Thyroid gland (tissue), 4 donors: ENCODE measurements around the gene BET1L. TPM values are rescaled to one million over a fixed set of nuclear protein-coding genes. Genes with fewer than 3 reads are reported as not detected.
"Not testable (repeated sequence)": the region's sequence is repeated elsewhere in the genome, so short reads cannot be mapped to it uniquely, and the experiment has no call there.

Experiments used
- DNase-seq, 2 donors: peaks; one replicate each; pipeline ENCODE4 v3.0.0-alpha.2; 2019
- H3K27ac ChIP-seq, 3 donors: fragments of 200-600 bp; sonication (generic); 1 replicate in 2 of 3; 2 replicates in 1 of 3; pipeline ENCODE4 v1.5.1; 2016 to 2019; ENCODE audit warnings: mild to moderate bottlenecking in 1 of 3, moderate library complexity in 1 of 3
- H3K27me3 ChIP-seq: fragments of 200-600 bp; sonication (generic); one replicate; pipeline ENCODE4 v1.5.1; 2019
- H3K36me3 ChIP-seq, 2 donors: fragments of 200-600 bp; sonication (generic); one replicate each; pipeline ENCODE4 v1.5.1; 2016 to 2019
- H3K4me1 ChIP-seq, 2 donors: fragments of 200-600 bp; sonication (generic); one replicate each; pipeline ENCODE4 v1.5.1; 2017 to 2019
- H3K4me3 ChIP-seq, 3 donors: fragments of 200-600 bp; sonication (generic); replicated peaks in 1 of 3; 1 replicate in 2 of 3; 2 replicates in 1 of 3; pipeline ENCODE4 v1.5.1; 2016; ENCODE audit warnings: mild to moderate bottlenecking in 1 of 3
- H3K9me3 ChIP-seq: fragments of 200-600 bp; sonication (generic); one replicate; pipeline ENCODE4 v1.5.1; 2017
- POLR2A ChIP-seq, 2 donors: fragments of 450-650 bp; IDR thresholded peaks; one replicate each; pipeline ENCODE4 v1.6.1; 2017; ENCODE audit warnings: antibody characterized with exemption in 2 of 2, mild to moderate bottlenecking in 2 of 2, moderate library complexity in 1 of 2
- WGBS, 2 donors: methylation state at CpG; one replicate each; pipeline ENCODE4 v1.1.5; 2017; 5-methylcytosine and 5-hydroxymethylcytosine counted together
- intact Hi-C: fragments of 100-400 bp; cut with DNase I; formaldehyde crosslinking; loops from one replicate; pipeline ENCODE4 v1.15.1; 2023
- total RNA-seq, 4 donors: library from RNA; depleted of rRNA; stranded (reverse); fragments of >200 nt; gene quantifications; one replicate each; pipeline ENCODE4 v1.2.3, GENCODE V29; 2016
- TF ChIP-seq, protein P1 (sequence below), 6 experiments: fragments of 200-600 bp in 3 of 6; fragments of 450-650 bp in 3 of 6; sonication (generic) in 3 of 6; IDR thresholded peaks; one replicate each; pipeline ENCODE4 v1.5.1; 2016 to 2019; ENCODE audit warnings: antibody characterized with exemption in 6 of 6, mild to moderate bottlenecking in 2 of 6, inconsistent platforms in 1 of 6, moderate library complexity in 1 of 6

Gene BET1L
- total RNA-seq, 4 donors from 2014 or later, result 22.2 to 39.5 (median 33.8) TPM

DNA sequence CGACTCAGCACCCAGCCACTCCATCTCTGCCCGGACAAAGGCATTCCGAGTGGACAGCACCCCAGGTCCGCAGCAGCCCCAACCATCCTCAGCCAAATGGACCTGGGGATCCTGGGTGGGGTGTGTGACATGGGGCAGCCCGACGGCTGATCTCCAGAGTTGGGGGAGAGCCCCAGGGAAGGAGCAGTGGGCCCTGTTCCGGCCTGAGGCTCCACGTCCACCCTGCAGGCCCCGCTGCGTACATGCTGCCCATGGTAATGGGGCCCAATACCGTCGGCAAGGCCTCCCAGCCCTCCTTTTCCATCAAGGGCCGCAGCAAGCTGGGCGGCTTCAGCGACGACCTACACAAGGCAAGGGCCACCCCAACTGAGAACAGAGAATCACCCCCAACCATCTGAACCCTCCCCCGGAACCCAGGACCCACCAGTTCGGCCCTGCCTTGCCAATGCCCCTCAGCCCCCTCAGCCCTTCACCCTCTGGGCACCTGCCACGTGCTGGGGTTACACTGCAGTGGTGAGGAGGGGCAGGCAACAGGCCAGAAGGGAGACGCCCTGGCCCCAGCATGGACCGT, 8.9 kb downstream of the BET1L start:
- Histone ChIP-seq H3K4me1 (no peaks in the 10 kb centered on the region), H3K4me3 (no peak overlapping the region), H3K9me3 (no peaks in the 10 kb centered on the region), H3K36me3 (no peaks in the 10 kb centered on the region), H3K27me3 (no peaks in the 10 kb centered on the region), H3K27ac (no peak overlapping the region)
- TF ChIP-seq, protein P1, sequence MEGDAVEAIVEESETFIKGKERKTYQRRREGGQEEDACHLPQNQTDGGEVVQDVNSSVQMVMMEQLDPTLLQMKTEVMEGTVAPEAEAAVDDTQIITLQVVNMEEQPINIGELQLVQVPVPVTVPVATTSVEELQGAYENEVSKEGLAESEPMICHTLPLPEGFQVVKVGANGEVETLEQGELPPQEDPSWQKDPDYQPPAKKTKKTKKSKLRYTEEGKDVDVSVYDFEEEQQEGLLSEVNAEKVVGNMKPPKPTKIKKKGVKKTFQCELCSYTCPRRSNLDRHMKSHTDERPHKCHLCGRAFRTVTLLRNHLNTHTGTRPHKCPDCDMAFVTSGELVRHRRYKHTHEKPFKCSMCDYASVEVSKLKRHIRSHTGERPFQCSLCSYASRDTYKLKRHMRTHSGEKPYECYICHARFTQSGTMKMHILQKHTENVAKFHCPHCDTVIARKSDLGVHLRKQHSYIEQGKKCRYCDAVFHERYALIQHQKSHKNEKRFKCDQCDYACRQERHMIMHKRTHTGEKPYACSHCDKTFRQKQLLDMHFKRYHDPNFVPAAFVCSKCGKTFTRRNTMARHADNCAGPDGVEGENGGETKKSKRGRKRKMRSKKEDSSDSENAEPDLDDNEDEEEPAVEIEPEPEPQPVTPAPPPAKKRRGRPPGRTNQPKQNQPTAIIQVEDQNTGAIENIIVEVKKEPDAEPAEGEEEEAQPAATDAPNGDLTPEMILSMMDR (IDR thresholded peaks at IDR 0.05), result no peak
- TF ChIP-seq POLR2A (IDR thresholded peaks at IDR 0.05), result no peak
- intact Hi-C loops, result no loop called here
- 86 to 91% methylated on average over 11 to 21 of the region's 21 CpGs for WGBS, 2 donors
- DNase-seq, result no peak

DNA sequence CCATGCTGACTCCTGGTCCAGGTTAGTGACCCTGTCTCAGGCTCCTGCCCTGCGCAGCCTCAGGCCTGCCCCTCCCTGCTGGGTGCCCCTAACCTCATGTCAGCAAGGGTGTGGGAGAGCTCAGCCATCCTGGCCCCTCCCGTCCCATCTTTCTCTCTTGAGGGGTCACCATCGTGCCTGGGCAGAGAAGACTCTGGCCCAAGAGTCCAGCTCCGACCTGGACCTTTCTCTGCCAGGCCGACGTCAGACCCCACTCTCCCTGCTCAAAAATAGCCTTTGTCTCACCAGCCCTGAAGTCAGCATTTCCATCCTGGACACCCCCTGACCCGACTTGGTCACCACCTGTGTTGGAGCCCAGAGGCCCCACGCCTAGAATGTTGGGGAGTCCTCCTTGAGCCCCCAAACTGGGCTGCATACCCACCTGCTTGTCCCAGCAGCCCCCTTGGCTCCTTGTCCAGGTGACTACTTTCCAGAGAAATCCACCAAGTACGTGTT, 9.4 kb downstream of the BET1L start:
- no peak for TF ChIP-seq POLR2A (IDR thresholded peaks at IDR 0.05)
- TF ChIP-seq, protein P1 (IDR thresholded peaks at IDR 0.05), result no peak
- Histone ChIP-seq H3K4me3 (no peak overlapping the region), H3K27me3 (no peaks in the 10 kb centered on the region), H3K9me3 (no peaks in the 10 kb centered on the region), H3K36me3 (no peaks in the 10 kb centered on the region), H3K4me1 (no peaks in the 10 kb centered on the region), H3K27ac (no peak overlapping the region)
- intact Hi-C loops, result no loop called here
- no peak for DNase-seq
- 83 to 93% methylated on average over 6 to 7 of the region's 9 CpGs for WGBS, 2 donors

DNA sequence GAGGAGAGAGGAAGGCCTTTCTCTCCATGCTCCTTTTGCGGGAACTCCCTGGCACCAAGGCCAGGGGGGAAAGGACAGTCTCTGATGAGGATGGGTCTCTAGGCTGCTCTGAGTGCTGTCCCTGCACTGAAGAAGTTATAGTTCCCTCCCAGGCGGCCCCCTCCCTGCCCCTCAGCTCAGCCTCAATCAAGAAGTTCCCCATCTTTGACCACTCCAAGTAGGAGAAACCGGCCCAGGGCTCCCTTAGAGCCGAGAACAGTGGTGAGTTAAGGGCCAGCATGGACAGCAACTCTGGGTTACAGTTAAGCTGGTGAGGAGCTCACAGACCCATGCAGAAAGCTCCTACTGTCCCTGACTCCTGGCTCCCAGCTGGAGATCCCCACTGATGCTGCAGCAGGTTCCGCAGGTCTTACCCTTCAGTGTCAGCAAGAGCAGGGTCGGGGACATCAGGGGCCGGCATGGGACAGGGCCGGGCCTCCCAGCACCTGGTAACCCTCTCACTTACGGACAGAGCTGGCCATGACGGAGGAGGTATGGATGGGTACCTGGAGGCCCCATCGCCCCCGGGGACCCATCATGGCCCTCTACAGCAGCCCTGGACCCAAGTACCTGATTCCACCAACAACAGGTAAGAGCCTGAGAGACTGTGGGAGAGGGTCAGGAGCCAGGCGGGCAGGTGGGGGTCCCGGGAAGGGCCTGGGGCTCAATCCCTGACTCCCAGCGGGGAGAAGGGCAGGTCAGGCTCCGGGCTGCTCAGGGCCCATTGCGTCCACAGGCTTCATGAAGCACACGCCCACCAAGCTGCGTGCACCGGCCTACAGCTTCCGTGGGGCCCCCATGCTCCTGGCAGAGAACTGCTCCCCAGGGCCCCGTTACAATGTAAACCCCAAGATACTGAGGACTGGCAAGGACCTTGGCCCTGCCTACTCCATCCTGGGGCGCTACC, 10.1 kb downstream of the BET1L start:
- Histone ChIP-seq H3K9me3 (no peaks in the 10 kb centered on the region), H3K27me3 (no peaks in the 10 kb centered on the region), H3K4me1 (no peaks in the 10 kb centered on the region), H3K27ac (no peak overlapping the region), H3K4me3 (no peak overlapping the region), H3K36me3 (no peaks in the 10 kb centered on the region)
- WGBS, 2 donors, result 76 to 82% methylated on average over 3 to 11 of the region's 23 CpGs
- DNase-seq, result no peak
- TF ChIP-seq, protein P1 (IDR thresholded peaks at IDR 0.05), result no peak
- TF ChIP-seq POLR2A (IDR thresholded peaks at IDR 0.05), result no peak
- intact Hi-C loops, result no loop called here

DNA sequence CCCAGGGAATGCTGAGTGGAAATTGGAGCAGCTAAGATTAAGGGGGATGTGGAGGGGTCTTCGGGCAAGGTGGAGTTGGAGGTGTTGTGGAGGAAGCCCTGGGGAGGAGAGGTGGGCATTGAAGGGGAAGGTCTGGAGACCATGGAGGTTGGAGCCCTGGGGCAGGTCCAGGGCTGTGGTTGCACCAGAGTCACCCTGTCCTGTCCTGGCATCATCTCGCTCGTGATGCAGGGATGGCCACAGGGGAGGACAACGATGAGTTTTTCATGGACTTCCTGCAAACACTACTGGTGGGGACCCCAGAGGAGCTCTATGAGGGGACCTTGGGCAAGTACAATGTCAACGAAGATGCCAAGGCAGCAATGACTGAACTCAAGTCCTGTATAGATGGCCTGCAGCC, 13.7 kb downstream of the BET1L start:
- WGBS, 2 donors, result 69 to 71% methylated on average over 5 of the region's 5 CpGs
- intact Hi-C loops, H3K9me3 ChIP-seq, H3K36me3 ChIP-seq, H3K27ac ChIP-seq, H3K4me1 ChIP-seq, H3K27me3 ChIP-seq, DNase-seq, H3K4me3 ChIP-seq: not testable (repeated sequence)

DNA sequence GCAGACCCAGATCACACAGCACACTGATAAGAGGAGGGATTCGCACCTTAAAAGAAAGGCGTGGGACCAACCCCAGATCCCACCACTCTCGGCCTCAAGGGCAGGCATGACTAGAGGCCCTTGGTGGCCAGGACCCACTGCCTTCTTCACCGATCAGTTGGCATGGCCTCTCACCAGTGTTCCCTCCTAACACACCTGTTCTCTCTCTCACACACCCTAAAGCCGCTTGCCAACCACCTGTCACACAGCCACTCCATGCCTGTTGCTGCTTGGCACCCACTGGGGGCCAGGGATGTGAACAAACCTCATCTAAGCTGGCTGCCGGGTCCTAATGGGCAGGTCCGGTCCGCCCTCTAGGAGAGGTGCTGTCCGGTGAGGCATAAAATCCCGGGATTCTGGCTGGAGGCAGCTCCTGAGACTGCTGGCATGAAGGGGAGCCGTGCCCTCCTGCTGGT, 14.5 kb downstream of the BET1L start, which contains the start of gene SCGB1C1:
SCGB1C1 (plus strand) TSS at position 405 of the 455 bp plus-strand sequence; CDS start at position 427, 22 bp downstream.
- H3K27ac ChIP-seq, DNase-seq, intact Hi-C loops, H3K4me3 ChIP-seq, H3K36me3 ChIP-seq, H3K9me3 ChIP-seq, H3K27me3 ChIP-seq, H3K4me1 ChIP-seq: not testable (repeated sequence)
- 100% methylated on average over 1 of the region's 11 CpGs; no CpG with 5 or more reads in 1 of the 2 donors for WGBS, 2 donors
